ENCODE data around the gene AATF. TPM values are rescaled to one million over a fixed set of nuclear protein-coding genes. Genes with fewer than 3 reads are reported as not detected.

AATF gene
- total RNA-seq, 2 experiments from 2014 or later = 76.7 to 78.8 TPM

DNA sequence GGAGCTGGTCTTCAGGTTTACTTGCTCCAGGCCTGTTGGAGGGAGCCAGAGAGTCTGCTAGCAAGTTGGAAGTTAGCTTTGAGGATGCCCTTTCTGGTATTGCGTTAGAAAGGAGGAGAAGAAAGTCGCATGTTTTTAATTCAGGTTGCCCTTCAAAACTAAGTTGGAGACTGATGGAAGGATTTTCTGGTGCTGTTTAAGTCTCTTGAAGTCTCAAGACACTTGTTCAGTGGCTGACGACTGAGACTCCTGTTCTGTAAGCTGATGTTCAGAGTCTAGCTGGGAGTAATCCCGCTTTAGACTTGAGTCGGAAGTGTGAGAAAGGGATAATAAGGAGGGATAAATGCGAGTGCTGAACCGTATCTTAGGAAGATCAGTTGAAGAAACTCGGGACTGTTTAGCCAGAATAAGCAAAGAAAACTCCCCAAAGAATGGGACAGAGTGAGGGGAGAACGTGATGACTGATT lies 740 bp downstream of the AATF start:
- peaks cover 36% of the 10 kb centered on the region for H3K27me3 Mint-ChIP-seq
- ChIA-PET POLR2A (interaction anchor here (0.5 to 2.2 kb wide), 20 partner anchors 11 to 409 kb away, joined by 3 to 10 read pairs (median 5); partner anchors contain the start of genes LHX1 and MRM1), CTCF (interaction anchor here (0.6 to 1.6 kb wide), 5 partner anchors 21 to 290 kb away, joined by 3 read pairs; no protein-coding TSS in a partner anchor)
- H3K4me1 Mint-ChIP-seq = peaks cover 51% of the 10 kb centered on the region
- H3K4me3 Mint-ChIP-seq = peak overlapping the region; percentile 91
- DNase-seq = no peak
- H3K27ac Mint-ChIP-seq = peak overlapping the region; percentile 89
- peaks cover 47% of the 10 kb centered on the region for H3K36me3 Mint-ChIP-seq (ENCODE audit: low read depth)
- H3K9me3 Mint-ChIP-seq = no peaks in the 10 kb centered on the region

DNA sequence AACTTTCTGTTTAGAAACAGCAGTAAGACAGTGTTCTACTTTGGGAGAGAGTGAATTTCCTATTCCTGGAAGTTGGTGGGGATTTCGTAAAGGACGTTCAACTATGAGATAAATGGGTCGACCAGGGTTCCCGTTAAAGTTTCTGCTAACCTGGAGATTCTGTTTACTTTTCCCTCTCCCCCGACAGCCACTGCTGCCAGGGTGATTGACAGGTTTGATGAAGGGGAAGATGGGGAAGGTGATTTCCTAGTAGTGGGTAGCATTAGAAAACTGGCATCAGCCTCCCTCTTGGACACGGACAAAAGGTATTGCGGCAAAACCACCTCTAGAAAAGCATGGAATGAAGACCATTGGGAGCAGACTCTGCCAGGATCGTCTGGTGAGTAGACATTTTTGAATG lies 1.3 kb downstream of the AATF start:
- Mint-ChIP-seq H3K27ac (peak overlapping the region; percentile 89), H3K9me3 (no peaks in the 10 kb centered on the region), H3K4me3 (peak overlapping the region; percentile 91), H3K36me3 (ENCODE audit: low read depth) (peaks cover 51% of the 10 kb centered on the region), H3K4me1 (peaks cover 52% of the 10 kb centered on the region), H3K27me3 (peaks cover 31% of the 10 kb centered on the region)
- POLR2A ChIA-PET = interaction anchor here (0.7 to 2.2 kb wide), 6 partner anchors 11 to 409 kb away, joined by 4 to 8 read pairs (median 6); no protein-coding TSS in a partner anchor
- no peak for DNase-seq
- CTCF ChIA-PET = interaction anchor here (0.6 to 1.3 kb wide), 2 partner anchors 21 to 97 kb away, joined by 3 read pairs; no protein-coding TSS in a partner anchor

DNA sequence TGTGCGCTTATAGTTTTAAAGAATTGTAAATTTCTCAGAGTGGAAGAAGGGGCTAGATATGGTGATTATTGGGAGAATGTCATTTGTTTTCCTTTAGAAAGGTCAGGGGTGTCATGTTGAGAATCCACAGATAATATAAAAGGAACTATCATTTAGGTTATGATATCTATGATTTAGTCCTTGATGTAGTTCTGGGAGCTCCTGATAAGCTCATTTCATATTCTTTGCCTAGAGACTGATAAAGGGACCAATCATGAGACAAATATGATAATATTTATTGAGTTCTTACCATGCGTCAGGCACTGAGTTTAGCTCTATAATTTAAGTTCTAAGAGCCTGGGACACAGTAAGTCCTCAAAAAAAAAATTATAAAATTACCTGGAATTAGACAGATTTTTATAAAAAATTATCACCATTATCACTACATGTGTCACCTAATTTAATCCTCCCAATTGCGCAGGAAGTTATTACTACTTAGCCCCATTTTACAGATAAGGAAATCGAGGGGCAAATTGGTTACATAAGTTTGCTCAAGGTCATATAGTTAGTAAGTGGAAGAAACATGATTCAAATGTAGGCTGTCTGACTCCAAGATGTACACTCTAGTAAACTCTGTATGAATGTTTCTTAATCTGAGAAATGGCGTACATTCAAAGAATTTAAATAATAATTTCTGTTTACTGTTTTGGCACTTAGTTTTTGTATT lies 2.5 kb downstream of the AATF start:
- ChIA-PET POLR2A (interaction anchor here (0.9 to 1.1 kb wide), 2 partner anchors 136 to 350 kb away, joined by 3 read pairs; partner anchors contain the start of gene MRM1), CTCF (no interaction called here)
- peak overlapping the region; percentile 32 for H3K4me3 Mint-ChIP-seq
- peaks cover 60% of the 10 kb centered on the region for H3K36me3 Mint-ChIP-seq (ENCODE audit: low read depth)
- H3K27me3 Mint-ChIP-seq = peaks cover 20% of the 10 kb centered on the region
- H3K4me1 Mint-ChIP-seq = peaks cover 52% of the 10 kb centered on the region
- no peak overlapping the region for H3K27ac Mint-ChIP-seq
- H3K9me3 Mint-ChIP-seq = no peaks in the 10 kb centered on the region
- no peak for DNase-seq

DNA sequence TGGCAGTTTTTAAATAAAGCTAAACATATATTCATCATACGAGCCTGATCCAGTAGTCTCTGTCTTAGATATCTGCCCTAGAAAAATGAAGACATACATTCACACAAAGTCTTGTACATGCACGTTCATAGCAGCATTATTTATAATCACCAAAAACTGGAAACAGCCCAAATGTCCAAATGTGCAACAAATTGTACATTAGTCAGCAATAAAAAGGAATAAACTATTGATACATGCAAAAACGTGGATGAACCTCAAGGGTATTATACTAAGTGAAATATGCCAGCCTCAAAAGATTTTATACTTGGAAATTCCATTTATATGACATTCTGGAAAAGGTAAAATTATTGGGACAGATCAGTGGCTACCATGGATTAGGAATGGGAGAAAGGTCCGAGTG lies 22.8 kb downstream of the AATF start:
- ChIA-PET POLR2A (interaction anchor here (0.7 kb wide), 1 partner anchor 19 kb away, joined by 3 read pairs; no protein-coding TSS in a partner anchor), CTCF (interaction anchor here (1.4 kb wide), 1 partner anchor 76 kb away, joined by 4 read pairs; no protein-coding TSS in a partner anchor)
- peaks cover 17% of the 10 kb centered on the region for H3K4me1 Mint-ChIP-seq
- no peak for DNase-seq
- peaks cover 45% of the 10 kb centered on the region for H3K36me3 Mint-ChIP-seq (ENCODE audit: low read depth)
- no peak overlapping the region for H3K4me3 Mint-ChIP-seq
- no peak overlapping the region for H3K27ac Mint-ChIP-seq
- H3K9me3 Mint-ChIP-seq = no peaks in the 10 kb centered on the region
- no peaks in the 10 kb centered on the region for H3K27me3 Mint-ChIP-seq

GRCh38 chr17:36972186-36972700 lies 23.5 kb downstream of the AATF start:
- CTCF ChIA-PET = interaction anchor here (1.3 kb wide), 1 partner anchor 346 kb away, joined by 3 read pairs; no protein-coding TSS in a partner anchor
- POLR2A ChIA-PET = interaction anchor here (0.7 kb wide), 1 partner anchor 19 kb away, joined by 3 read pairs; no protein-coding TSS in a partner anchor
- no peak for DNase-seq
- Mint-ChIP-seq H3K36me3 (ENCODE audit: low read depth) (peaks cover 40% of the 10 kb centered on the region), H3K4me1 (peaks cover 14% of the 10 kb centered on the region), H3K4me3 (no peak overlapping the region), H3K9me3 (no peaks in the 10 kb centered on the region), H3K27ac (no peak overlapping the region), H3K27me3 (no peaks in the 10 kb centered on the region)

- CTCF ChIA-PET = interaction anchor here (1.3 kb wide), 1 partner anchor 347 kb away, joined by 3 read pairs; no protein-coding TSS in a partner anchor
- Mint-ChIP-seq H3K27me3 (no peaks in the 10 kb centered on the region), H3K27ac (no peak overlapping the region), H3K4me3 (no peak overlapping the region), H3K9me3 (no peaks in the 10 kb centered on the region), H3K4me1 (peaks cover 15% of the 10 kb centered on the region), H3K36me3 (ENCODE audit: low read depth) (peaks cover 33% of the 10 kb centered on the region)
- no peak for DNase-seq
- POLR2A ChIA-PET = no interaction called here
Measured at GRCh38 chr17:36972905-36973304, 24.2 kb downstream of the AATF start.

DNA sequence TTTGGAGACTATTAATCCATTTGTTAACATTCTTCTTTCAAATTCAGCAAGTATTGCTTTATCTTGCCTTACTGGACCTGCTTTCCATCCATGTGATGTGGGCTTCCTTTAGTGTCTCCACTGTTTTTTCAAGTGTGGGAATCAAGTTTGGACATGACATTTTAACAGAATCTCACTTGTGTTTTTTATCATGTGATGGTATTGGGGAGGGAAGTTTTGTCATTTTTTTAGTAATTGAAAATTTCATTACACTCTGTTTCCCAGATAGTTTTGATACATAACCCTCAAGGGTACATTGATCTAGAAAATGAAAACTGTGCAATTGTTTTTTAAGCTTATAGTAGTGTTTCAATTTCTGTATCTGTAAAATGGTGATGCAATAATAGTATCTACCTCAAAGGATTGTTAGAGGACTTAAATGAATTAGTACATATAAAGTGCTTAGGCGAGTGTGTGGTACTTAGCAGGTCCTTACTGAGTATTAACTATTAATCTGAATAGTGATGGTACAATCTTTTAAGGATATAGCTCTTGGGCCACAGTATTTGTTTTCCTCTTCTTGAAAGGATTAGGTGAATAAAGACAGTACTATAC lies 27.3 kb downstream of the AATF start:
- Mint-ChIP-seq H3K9me3 (no peaks in the 10 kb centered on the region), H3K4me3 (no peak overlapping the region)
- no peak for DNase-seq

DNA sequence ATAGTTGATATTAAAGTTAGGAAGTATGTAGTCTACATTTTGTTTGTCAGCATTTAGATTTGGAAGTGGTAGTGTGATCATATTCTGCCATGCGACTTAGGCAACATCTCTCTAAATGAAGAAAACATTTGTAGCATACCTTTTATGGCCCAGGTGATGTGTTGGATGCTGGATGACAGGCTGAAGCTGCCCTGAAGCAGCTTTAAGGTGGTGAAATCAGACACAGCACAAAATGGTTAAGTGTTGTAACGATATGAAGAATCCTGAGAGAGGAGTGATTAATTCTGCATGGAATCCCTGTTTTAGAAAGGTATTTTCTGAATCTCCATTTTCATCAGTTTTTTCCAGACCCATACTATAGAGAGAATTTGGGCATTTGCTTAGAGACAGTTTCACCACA lies 28.3 kb downstream of the AATF start:
- Mint-ChIP-seq H3K4me3 (no peak overlapping the region), H3K4me1 (peaks cover 8% of the 10 kb centered on the region), H3K9me3 (no peaks in the 10 kb centered on the region), H3K36me3 (ENCODE audit: low read depth) (peaks cover 18% of the 10 kb centered on the region), H3K27me3 (no peaks in the 10 kb centered on the region), H3K27ac (no peak overlapping the region)
- no peak for DNase-seq
- POLR2A ChIA-PET = interaction anchor here (1.2 kb wide), 1 partner anchor 9 kb away, joined by 3 read pairs; no protein-coding TSS in a partner anchor
- CTCF ChIA-PET = no interaction called here

More for the DNA sequence above, 27.3 kb downstream of the AATF start:
- ChIA-PET CTCF (no interaction called here), POLR2A (interaction anchor here (1.2 kb wide), 1 partner anchor 10 kb away, joined by 3 read pairs; no protein-coding TSS in a partner anchor)
- Mint-ChIP-seq H3K36me3 (ENCODE audit: low read depth) (peaks cover 17% of the 10 kb centered on the region), H3K27ac (no peak overlapping the region), H3K27me3 (no peaks in the 10 kb centered on the region), H3K4me1 (peaks cover 6% of the 10 kb centered on the region)

DNA sequence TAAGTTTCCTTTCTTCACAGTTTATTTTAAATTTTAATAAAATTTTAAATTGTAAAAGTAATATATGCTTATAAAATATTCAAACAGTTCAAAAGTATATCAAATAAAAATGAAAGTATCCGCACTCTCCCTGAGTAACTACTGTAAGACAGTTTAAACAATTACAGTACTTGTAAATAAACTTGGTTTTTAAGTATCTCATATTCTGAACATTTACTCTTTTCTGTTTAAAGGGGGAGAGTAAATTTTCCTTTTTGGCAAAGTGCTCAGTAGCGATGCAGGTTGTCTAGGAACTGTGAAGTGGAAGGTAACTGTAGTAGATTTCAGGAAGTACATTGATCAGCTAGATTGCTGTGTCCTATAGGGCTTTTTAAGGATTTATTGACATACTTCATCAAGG lies 28.8 kb downstream of the AATF start:
- H3K9me3 Mint-ChIP-seq = no peaks in the 10 kb centered on the region
- peaks cover 18% of the 10 kb centered on the region for H3K36me3 Mint-ChIP-seq (ENCODE audit: low read depth)
- no peak overlapping the region for H3K27ac Mint-ChIP-seq
- H3K27me3 Mint-ChIP-seq = no peaks in the 10 kb centered on the region
- peaks cover 8% of the 10 kb centered on the region for H3K4me1 Mint-ChIP-seq
- no peak overlapping the region for H3K4me3 Mint-ChIP-seq
- no peak for DNase-seq
- POLR2A ChIA-PET = no interaction called here
- CTCF ChIA-PET = no interaction called here

DNA sequence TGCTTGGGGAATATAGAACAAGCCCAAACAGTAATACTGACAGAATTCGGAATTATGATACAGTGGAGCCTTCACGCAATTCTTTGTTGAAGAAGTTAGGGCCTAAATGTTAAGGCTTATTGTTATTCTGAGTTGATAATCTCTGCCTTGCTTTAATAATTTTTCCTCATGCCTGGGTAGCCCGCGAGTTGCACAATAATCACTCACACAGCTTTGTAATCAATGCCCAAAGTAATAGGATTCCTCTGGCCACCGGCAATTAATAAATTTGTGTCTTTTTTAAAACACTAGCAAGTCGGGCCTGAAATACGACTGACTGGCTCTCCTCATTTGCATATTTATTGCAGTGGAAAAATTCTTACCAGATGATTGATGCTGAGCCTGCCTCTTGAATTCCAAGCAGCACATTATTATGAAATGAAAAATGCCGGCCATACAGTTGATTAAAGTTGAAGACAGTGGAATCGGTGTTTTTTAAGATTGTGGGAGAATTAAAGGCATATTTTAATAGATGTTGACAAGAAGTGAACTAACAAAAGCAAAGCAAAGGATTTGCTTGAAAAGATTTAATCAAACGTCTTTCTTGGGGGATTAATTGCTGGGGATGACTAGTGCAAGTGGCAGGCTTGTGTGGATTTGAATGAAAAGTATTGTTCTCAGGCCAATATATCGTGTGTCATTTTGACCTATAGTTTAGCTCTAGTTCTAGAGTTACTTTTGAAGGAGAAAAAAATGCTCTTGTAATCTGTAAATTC lies 30.2 kb downstream of the AATF start:
- Mint-ChIP-seq H3K4me3 (no peak overlapping the region), H3K27ac (no peak overlapping the region), H3K9me3 (no peaks in the 10 kb centered on the region), H3K36me3 (ENCODE audit: low read depth) (peaks cover 17% of the 10 kb centered on the region), H3K27me3 (no peaks in the 10 kb centered on the region), H3K4me1 (peaks cover 8% of the 10 kb centered on the region)
- POLR2A ChIA-PET = interaction anchor here (0.9 kb wide), 1 partner anchor 10 kb away, joined by 3 read pairs; no protein-coding TSS in a partner anchor
- no peak for DNase-seq
- CTCF ChIA-PET = no interaction called here

GRCh38 chr17:36979565-36979941 lies 30.8 kb downstream of the AATF start:
- Mint-ChIP-seq H3K9me3 (no peaks in the 10 kb centered on the region), H3K4me1 (peaks cover 8% of the 10 kb centered on the region), H3K4me3 (no peak overlapping the region), H3K27me3 (no peaks in the 10 kb centered on the region), H3K36me3 (ENCODE audit: low read depth) (peaks cover 21% of the 10 kb centered on the region), H3K27ac (no peak overlapping the region)
- DNase-seq = no peak
- POLR2A ChIA-PET = interaction anchor here (0.9 kb wide), 1 partner anchor 9 kb away, joined by 3 read pairs; no protein-coding TSS in a partner anchor
- CTCF ChIA-PET = no interaction called here

DNA sequence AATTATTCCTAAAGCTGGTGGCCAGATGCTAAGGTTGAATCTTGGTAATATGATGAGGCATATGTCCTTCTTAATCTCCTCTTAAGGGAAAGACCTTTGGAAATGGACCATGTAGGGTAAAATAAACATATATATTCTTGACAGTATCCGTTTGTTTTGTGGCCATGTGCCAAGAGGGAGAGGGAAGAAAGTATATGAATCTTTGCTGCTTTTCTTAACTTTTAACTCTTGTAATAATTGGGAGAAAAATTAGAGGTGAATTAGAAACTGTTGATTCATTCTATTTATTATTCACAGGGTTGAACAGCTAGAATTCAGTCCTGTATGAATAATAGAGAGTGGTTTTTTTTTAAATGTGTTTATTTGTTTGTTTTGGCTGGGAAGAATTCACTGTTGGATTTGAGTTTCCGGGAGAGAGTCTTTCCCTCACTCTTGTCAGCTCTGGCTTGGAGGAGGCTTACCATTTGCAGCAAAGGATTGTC lies 31.6 kb downstream of the AATF start:
- Mint-ChIP-seq H3K27me3 (no peaks in the 10 kb centered on the region), H3K27ac (no peak overlapping the region), H3K4me3 (no peak overlapping the region), H3K36me3 (ENCODE audit: low read depth) (peaks cover 19% of the 10 kb centered on the region), H3K9me3 (no peaks in the 10 kb centered on the region), H3K4me1 (peaks cover 8% of the 10 kb centered on the region)
- POLR2A ChIA-PET = interaction anchor here (0.9 kb wide), 1 partner anchor 8 kb away, joined by 3 read pairs; no protein-coding TSS in a partner anchor
- no peak for DNase-seq
- CTCF ChIA-PET = interaction anchor here (0.7 to 1.4 kb wide), 2 partner anchors 259 to 424 kb away, joined by 3 to 7 read pairs; no protein-coding TSS in a partner anchor
